UCSD-AML1 (cell line): ENCODE results near the gene RDH8.
"Not testable (repeated sequence)": the region's sequence is repeated elsewhere in the genome, so short reads cannot be mapped to it uniquely, and the experiment has no call there.

Experiments used
- DNase-seq: peaks from one replicate; lab custom pipeline; 2025; ENCODE audit not compliant: unreplicated experiment; lab: John Stamatoyannopoulos, UW

Gene RDH8

DNA sequence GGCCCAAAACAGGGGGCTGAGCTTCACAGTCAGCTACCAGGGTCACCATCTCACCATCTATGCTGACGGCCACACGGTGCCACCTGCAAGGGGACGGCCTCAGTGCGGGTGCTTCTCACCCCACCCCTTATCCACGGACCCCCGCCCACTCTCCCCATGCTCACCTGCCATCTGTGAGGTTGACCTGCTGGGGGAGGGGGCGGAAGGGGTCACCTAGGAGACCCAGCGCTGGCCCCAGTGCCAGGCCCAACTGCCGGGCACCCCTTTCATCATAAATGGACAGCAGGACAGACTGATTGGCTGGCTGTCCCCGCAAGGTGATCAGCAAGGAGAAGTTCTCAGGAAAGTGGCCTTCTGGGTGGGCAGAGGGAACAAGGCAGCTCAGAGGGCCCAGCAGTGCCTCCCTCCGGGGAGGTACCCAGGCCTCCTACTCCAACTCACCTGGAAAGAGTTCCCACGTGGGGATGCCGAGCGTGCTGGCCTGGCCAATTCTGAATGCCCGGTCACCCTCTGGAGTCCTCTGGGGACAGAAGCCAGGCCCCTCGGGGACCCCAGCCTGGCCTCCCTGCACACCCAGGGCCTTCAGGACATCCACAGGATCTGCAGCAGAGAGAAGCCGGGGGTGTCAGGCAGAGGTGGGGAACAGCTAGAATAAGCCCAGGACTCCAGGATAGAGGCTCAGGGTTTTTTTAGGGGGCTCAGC is 7.5 kb upstream of the RDH8 start:
- DNase-seq: no peak

- DNase-seq: no peak
These were observed 7.0 kb upstream of the RDH8 start for GRCh38 chr19:10006335-10006708.

DNA sequence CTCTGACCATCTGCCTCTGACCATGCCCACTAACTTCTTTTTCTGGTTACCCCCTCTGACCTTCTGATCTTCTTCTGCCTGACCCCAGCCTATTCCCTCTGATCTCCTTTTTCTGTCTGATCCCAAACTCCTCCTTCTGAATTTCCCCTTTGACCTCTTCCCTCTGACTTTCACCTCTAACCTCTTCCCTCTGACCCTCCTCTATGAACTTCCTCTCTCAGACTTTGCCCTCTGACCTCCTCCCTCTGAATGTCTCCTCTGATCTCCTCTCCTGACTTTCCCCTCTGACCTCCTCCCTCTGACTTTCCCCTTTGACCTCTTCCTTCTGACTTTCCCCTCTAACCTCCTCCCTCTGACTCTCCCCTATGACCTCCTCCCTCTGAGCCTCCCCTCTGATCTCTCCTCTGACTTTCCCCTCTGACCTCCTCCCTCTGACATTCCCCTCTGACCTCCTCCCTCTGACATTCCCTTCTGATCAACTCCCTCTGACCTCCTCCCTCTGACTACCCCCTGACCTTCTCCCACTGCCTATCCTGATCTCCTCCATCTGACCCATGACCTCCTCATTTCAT is 6.4 kb upstream of the RDH8 start:
- DNase-seq: no peak

- no peak for DNase-seq
These were observed 5.7 kb upstream of the RDH8 start for GRCh38 chr19:10007371-10008183.

GRCh38 chr19:10008184-10008765 is 5.0 kb upstream of the RDH8 start:
- DNase-seq: no peak

GRCh38 chr19:10009714-10010224 is 3.5 kb upstream of the RDH8 start:
- no peak for DNase-seq

GRCh38 chr19:10010247-10010691 is 3.0 kb upstream of the RDH8 start, which contains the start of gene COL5A3:
Gene COL5A3, minus strand, starts transcription at chr19:10010504. Its CDS starts 119 bp downstream, at chr19:10010385.
- no peak for DNase-seq

- DNase-seq: no peak
These were observed 2.3 kb upstream of the RDH8 start for GRCh38 chr19:10010939-10011338.

DNA sequence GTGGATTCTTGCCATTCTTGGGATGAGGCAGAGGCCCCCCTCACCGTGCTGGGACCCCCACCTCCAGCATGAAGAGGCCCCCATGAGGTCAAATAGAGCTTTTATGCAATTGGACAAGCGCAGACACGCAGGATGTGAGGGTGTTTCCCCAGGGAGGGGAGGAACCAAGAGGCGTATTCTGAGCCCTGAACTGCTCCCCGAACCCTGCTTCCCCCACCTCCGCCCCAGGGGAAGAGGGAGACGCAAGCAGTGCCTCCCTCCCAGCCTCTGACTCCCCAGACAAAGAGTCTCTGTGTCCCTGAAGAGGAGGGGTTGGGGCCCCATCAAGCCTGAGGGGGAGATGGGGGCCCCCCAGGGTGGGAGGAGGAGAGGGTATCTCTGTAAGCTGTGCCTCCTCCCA is 1.3 kb upstream of the RDH8 start:
- DNase-seq: no peak

GRCh38 chr19:10013834-10014618 is 743 bp downstream of the RDH8 start:
- no peak for DNase-seq

GRCh38 chr19:10018263-10018662 is 5.0 kb downstream of the RDH8 start:
- no peak for DNase-seq

DNA sequence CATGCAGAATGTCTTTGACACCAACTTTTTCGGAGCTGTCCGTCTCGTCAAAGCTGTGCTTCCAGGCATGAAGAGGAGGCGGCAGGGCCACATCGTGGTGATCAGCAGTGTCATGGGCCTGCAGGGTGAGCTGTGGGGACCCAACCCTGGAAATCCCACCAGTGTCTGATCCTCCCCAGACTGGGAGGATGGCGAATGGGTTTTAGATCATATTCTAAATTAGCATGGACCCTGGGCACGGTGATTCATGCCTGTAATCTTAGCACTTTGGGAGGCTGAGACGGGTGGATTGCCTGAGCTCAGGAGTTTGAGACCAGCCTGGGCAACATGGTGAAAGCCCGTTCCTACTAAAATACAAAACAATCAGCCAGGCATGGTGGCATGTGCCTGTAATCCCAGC is 5.5 kb downstream of the RDH8 start:
- DNase-seq: no peak

DNA sequence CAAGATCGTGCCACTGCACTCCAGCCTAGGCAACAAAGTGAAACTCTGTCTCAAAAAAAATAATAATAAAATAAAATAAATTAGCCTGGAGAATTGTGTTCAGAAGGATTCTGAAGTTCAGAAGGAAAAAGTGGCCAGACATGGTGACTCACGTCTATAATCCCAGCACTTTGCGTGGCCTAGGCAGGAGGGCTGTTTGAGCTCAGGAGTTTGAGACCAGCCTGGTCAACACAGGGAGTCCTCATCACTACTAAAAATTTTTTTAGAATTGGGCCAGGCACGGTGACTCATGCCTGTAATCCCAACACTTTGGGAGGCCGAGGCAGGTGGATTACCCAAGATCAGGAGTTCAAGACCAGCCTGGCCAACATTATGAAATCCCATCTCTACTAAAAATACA is 6.0 kb downstream of the RDH8 start:
- DNase-seq: no peak

DNA sequence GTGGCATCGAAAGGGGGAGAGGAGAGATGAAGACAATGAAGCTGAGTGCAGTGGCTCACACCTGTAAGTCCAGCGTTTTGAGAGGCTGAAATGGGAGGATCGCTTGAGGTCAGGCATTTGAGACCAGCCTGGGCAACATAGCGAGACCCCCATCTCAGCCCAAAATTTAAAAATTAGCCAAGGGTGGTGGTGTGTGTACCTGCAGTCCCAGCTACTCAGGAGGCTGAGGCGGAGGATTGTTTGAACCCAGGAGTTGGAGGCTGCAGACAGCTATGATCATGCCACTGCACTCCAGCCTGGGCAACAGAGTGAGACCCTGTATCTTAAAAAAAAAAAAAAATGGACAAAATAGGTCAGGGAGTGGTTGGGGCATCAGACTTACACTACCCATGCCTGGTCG is 7.6 kb downstream of the RDH8 start:
- no peak for DNase-seq

GRCh38 chr19:10021446-10021845 is 8.2 kb downstream of the RDH8 start:
- no peak for DNase-seq

DNA sequence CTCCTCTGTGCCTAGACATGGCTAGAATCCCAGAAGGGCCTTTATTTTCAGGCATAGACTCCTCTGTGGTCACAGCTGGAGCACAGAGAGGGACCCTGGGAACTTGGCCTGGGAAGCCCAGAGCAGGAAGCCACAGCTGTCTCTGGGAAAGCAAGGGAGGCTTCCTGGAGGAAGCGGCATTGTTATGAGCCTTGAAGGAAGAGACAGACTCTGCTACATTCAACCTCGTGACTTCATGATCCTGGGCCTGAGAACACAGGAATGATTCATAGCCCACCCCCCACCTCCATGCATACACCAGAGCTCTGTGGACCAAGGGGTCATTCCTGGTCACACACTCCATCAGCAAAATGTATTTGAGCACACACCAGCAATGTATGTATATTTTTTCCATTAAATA is 8.6 kb downstream of the RDH8 start:
- no peak for DNase-seq

- DNase-seq: not testable (repeated sequence)
These were observed 9.8 kb downstream of the RDH8 start for GRCh38 chr19:10023096-10023495.

- DNase-seq: no peak
These were observed 13.5 kb downstream of the RDH8 start for GRCh38 chr19:10026744-10027143.

DNA sequence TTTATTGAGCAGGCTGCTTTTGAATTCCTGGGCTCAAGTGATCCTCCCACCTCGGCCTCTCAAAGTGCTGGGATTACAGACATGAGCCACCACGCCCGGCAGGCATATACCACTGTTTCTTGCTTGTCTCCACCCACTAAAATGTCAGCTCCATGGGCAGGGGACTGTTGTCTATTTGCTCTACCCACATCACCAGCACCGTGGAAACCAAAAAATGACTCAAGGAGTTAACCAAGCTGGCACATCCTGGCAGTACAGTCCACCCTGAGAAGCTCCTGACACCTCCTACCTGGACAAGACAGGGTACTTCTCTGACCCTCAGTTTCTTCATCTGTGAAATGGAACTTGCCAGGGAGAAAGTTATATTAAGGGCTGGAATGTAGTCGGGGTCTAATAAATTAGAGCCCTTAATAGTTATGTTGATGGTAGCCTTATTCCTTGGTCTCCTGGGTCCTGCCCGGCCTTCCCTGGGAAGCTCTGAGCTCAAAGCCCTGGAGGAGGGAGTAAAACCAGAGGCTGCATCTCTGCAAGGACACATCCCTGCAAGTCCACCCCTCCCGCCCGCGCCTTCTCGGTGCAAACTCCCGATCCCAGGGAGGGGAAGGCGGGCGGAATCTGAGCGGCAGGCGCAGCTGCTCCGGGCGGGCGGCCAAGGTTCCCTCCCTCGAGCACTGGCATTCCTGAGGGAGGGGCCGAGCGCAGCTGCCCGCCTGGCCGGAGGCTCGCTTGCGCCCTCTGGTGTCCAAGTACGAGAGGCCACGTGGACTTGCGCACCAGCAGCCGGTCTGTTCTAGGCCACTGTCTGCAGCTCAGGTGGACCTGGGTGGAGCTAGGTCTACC is 14.1 kb downstream of the RDH8 start:
- DNase-seq: peak; percentile 76

- DNase-seq: no peak
These were observed 20.3 kb downstream of the RDH8 start for GRCh38 chr19:10033614-10034013.
